ENCODE measurements around the gene CIAO2A.
"Not testable (repeated sequence)": the region's sequence is repeated elsewhere in the genome, so short reads cannot be mapped to it uniquely, and the experiment has no call there.

CIAO2A gene

DNA sequence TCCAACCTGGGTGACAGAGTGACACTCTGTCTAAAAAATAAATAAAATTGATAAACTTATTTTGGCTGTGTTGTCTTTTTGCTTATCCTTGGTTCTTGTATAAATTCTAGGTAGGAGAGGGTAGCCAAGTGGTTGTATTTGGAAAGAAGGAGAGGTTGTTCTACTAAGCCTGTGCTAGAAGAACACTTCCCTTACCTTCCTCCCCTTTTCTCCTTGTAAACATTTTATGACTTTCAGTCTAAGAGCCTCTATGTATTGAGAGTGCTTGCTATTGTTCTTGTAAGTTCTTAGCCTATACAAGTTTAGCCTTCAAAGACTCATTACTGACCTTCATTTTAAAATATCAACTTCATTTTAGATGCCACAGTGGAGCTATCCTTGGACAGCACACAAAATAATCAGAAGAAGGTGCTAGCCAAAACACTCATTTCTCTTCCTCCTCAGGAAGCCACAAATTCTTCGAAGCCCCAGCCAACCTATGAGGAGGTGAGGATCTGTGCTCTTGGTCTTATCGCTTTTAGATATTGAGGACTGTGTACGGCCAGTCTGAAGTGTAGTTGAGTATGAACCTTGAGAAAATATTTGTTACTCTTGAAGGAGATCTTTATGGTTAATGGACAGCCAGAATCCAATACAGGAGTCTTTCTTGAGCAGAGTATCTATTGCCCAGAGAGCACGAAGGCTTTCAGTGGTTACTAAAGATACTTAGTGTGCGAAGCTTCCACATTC, 24.3 kb upstream of the CIAO2A start:
- Histone ChIP-seq H3K27me3 (ENCODE audit: insufficient read depth, low read depth, severe bottlenecking) (no peaks in the 10 kb centered on the region), H3K27ac (no peak overlapping the region), H3K36me3 (peaks cover 76% of the 10 kb centered on the region), H3K9me3 (ENCODE audit: severe bottlenecking) (no peaks in the 10 kb centered on the region), H3K4me3 (ENCODE audit: low read depth, low read length) (no peak overlapping the region)
- TF ChIP-seq, protein P1, sequence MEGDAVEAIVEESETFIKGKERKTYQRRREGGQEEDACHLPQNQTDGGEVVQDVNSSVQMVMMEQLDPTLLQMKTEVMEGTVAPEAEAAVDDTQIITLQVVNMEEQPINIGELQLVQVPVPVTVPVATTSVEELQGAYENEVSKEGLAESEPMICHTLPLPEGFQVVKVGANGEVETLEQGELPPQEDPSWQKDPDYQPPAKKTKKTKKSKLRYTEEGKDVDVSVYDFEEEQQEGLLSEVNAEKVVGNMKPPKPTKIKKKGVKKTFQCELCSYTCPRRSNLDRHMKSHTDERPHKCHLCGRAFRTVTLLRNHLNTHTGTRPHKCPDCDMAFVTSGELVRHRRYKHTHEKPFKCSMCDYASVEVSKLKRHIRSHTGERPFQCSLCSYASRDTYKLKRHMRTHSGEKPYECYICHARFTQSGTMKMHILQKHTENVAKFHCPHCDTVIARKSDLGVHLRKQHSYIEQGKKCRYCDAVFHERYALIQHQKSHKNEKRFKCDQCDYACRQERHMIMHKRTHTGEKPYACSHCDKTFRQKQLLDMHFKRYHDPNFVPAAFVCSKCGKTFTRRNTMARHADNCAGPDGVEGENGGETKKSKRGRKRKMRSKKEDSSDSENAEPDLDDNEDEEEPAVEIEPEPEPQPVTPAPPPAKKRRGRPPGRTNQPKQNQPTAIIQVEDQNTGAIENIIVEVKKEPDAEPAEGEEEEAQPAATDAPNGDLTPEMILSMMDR (IDR thresholded peaks at IDR 0.05; ENCODE audit: low read depth, low read length), result no peak
- DNase-seq, result no peak

DNA sequence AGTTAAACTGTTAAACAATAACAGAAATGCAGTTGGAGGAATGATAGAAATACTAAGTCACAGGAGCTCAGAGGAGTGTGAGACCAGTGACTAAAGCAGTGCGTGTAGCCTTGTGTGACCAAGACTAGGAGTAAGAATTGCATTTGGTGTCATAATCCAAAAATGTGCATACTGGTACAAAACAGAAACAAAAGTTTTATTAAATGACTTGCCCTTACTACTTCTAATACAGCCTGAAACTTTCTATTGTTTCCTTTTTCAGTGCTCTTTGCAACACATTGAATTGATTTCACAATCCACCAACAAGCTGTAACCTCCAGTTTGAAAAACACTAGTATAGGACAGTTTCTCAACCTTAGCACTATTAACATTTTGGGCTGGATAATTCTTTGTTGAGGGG, 19.3 kb upstream of the CIAO2A start:
- TF ChIP-seq, protein P1 (IDR thresholded peaks at IDR 0.05; ENCODE audit: low read depth, low read length), result no peak
- no peak for DNase-seq
- Histone ChIP-seq H3K4me3 (ENCODE audit: low read depth, low read length) (no peak overlapping the region), H3K27me3 (ENCODE audit: insufficient read depth, low read depth, severe bottlenecking) (no peaks in the 10 kb centered on the region), H3K36me3 (peaks cover 47% of the 10 kb centered on the region), H3K9me3 (ENCODE audit: severe bottlenecking) (no peaks in the 10 kb centered on the region), H3K27ac (no peak overlapping the region)

DNA sequence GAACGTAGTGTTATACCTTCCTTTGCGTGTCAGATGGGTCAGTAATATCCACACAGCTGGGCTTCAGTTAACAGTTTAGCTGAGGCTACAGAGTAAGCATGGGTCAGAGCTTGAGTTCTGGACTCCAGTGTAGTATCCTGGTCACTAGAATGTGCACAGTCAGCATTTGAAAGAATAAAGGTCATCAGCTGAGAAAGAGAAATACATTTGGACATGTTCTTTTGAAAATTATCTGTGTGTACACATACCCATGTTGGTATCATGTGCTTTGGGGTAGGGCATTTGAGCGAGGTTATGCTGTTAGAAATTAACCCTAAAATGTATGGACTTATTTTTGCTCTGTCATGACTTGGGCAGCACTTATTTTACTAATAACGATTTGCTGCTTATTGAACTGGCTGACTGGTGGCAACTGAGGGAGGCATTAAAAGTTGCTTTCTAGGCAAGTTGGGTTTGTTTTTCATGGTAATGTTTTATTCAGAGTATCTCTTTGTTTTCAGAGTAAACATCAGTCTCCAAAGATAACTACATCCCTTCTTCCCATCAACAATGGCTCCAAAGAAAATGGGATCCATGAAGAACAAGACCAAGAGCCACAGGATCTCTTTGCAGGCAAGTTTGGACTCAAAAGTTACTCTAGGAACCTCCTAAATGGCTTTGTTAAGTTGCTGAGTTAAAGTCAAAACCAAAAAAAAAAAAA, 18.6 kb upstream of the CIAO2A start:
- H3K27ac ChIP-seq, result no peak overlapping the region
- H3K9me3 ChIP-seq (ENCODE audit: severe bottlenecking), result no peaks in the 10 kb centered on the region
- no peak overlapping the region for H3K4me3 ChIP-seq (ENCODE audit: low read depth, low read length)
- no peaks in the 10 kb centered on the region for H3K27me3 ChIP-seq (ENCODE audit: insufficient read depth, low read depth, severe bottlenecking)
- H3K36me3 ChIP-seq, result peaks cover 44% of the 10 kb centered on the region
- TF ChIP-seq, protein P1 (IDR thresholded peaks at IDR 0.05; ENCODE audit: low read depth, low read length), result no peak
- DNase-seq, result no peak

DNA sequence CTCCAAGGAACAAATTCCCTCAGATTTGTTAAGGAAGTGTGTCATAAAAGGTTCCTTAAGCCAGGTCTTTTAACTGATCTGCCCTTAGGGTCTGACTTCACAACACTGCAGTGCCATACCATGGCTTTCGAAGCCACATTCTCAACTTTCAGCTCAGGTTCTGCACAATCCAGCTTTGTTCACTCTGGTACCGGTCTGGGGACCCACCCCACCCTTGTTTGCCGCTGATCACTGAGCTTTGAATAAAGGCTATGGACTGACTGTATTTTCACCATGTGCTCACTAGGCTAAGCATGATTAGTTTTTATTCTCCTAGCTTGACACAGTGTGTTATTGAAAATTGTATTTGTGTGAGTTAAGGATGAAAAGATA, 18.0 kb upstream of the CIAO2A start:
- TF ChIP-seq, protein P1 (IDR thresholded peaks at IDR 0.05; ENCODE audit: low read depth, low read length), result no peak
- Histone ChIP-seq H3K4me3 (ENCODE audit: low read depth, low read length) (no peak overlapping the region), H3K27ac (no peak overlapping the region), H3K9me3 (ENCODE audit: severe bottlenecking) (no peaks in the 10 kb centered on the region), H3K36me3 (peaks cover 48% of the 10 kb centered on the region), H3K27me3 (ENCODE audit: insufficient read depth, low read depth, severe bottlenecking) (no peaks in the 10 kb centered on the region)
- no peak for DNase-seq

DNA sequence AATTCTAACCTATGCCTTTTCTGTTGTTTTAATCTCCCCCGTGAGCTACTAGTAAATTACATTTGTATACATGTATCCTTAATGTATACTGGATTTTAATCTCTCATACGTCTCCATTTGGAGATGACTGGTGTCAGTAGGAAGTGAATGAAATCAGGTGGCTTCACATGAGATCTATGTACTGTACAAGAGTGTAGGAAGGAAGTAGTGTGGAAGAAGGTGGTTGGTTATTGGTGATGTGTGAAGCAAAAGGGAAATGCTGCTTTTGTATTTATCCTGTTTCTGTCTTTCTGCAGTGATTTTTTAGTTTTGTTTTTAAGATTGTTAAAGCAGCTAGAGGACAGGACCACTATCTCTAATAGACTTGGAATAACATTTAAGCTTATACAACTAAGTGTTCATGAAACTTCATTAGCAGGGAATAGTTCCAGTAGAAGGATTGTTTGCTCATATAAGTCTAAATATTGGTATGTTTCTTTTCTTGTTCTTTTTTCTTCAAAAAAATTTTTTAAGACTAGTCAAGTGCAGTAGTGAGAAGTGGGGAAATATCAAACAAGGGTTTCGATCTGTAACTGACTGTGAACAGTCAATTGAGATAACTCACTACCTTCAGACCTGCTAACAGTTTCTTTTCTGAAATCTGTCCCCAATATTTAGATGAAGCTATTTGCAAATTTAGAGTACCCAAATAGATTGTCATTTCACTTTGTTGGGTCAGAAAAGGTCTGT, 17.5 kb upstream of the CIAO2A start:
- Histone ChIP-seq H3K27ac (no peak overlapping the region), H3K9me3 (ENCODE audit: severe bottlenecking) (no peaks in the 10 kb centered on the region), H3K36me3 (peaks cover 45% of the 10 kb centered on the region), H3K4me3 (ENCODE audit: low read depth, low read length) (no peak overlapping the region), H3K27me3 (ENCODE audit: insufficient read depth, low read depth, severe bottlenecking) (no peaks in the 10 kb centered on the region)
- no peak for DNase-seq
- TF ChIP-seq, protein P1 (IDR thresholded peaks at IDR 0.05; ENCODE audit: low read depth, low read length), result no peak

DNA sequence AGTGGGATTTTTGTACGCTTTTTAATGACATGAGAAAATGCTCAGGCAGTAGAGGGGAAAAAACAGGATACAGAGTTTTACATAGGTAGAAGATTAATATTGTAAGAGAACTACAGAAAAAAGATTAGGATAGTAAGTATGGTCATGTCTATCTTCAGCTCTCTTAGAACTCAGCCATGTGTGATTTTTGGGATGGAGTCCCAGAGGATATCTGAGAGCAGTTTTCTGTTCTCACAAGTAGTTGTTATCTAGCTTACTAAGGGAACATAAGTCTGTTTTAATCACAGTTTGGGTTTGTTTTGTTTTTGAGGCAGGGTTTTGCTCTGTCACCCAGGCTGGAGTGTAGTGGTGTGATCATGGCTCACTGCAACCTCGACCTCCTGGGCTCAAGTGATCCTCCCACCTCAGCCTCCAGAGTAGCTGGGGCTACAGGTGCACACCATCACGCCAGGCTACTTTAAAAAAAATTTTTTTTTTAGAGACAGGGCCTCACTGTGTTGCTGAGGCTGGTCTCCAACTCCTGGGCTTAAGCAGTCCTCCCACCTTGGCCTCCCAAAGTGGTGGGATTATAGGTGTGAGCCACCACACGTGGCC, 16.6 kb upstream of the CIAO2A start:
- not testable (repeated sequence) for H3K9me3 ChIP-seq (ENCODE audit: severe bottlenecking); H3K4me3 ChIP-seq (ENCODE audit: low read depth, low read length); DNase-seq; H3K27ac ChIP-seq; H3K27me3 ChIP-seq (ENCODE audit: insufficient read depth, low read depth, severe bottlenecking)
- H3K36me3 ChIP-seq, result peaks cover 39% of the 10 kb centered on the region

Data from WERI-Rb-1 (cell line).